GM23248 (cell line): ENCODE data around the gene SLC25A29. TPM values are rescaled to one million over a fixed set of nuclear protein-coding genes. Genes with fewer than 3 reads are reported as not detected.

Experiments used
- DNase-seq: peaks from one replicate; pipeline ENCODE4 v3.0.0-alpha.2; 2015
- H2AFZ ChIP-seq: fragments of 200-600 bp; sonication (generic); 2 replicates; pipeline ENCODE4 v1.6.1; 2016; ENCODE audit warnings: antibody characterized with exemption
- H3F3A ChIP-seq: fragments of 200-600 bp; sonication (generic); 2 replicates; pipeline ENCODE4 v1.6.1; 2016; ENCODE audit warnings: mild to moderate bottlenecking, antibody characterized with exemption, mixed run types; ENCODE audit not compliant: insufficient read depth
- H3K27ac ChIP-seq: fragments of 200-600 bp; sonication (generic); 2 replicates; pipeline ENCODE4 v1.5.1; 2016; ENCODE audit warnings: mild to moderate bottlenecking
- H3K27me3 ChIP-seq: fragments of 200-600 bp; sonication (generic); replicated peaks from 2 replicates; pipeline ENCODE4 v1.6.1; 2016; ENCODE audit warnings: mild to moderate bottlenecking; ENCODE audit not compliant: insufficient read depth
- H3K36me3 ChIP-seq: fragments of 200-600 bp; sonication (generic); 2 replicates; pipeline ENCODE4 v1.6.1; 2016; ENCODE audit warnings: low read depth, mild to moderate bottlenecking
- H3K4me1 ChIP-seq: fragments of 200-600 bp; sonication (generic); 2 replicates; pipeline ENCODE4 v1.6.1; 2016; ENCODE audit warnings: mild to moderate bottlenecking; ENCODE audit not compliant: insufficient read depth
- H3K4me2 ChIP-seq: fragments of 200-600 bp; sonication (generic); one replicate; pipeline ENCODE4 v1.6.1; 2016; ENCODE audit warnings: mild to moderate bottlenecking; ENCODE audit not compliant: unreplicated experiment
- H3K4me3 ChIP-seq: fragments of 200-600 bp; sonication (generic); 2 replicates; pipeline ENCODE4 v1.5.1; 2016; ENCODE audit warnings: mild to moderate bottlenecking
- H3K79me2 ChIP-seq: fragments of 200-600 bp; sonication (generic); 2 replicates; pipeline ENCODE4 v1.6.1; 2016; ENCODE audit warnings: mild to moderate bottlenecking; ENCODE audit not compliant: insufficient read depth
- H3K9ac ChIP-seq: fragments of 200-600 bp; sonication (generic); 2 replicates; pipeline ENCODE4 v1.6.1; 2016; ENCODE audit warnings: mild to moderate bottlenecking
- H3K9me2 ChIP-seq: fragments of 200-600 bp; sonication (generic); 2 replicates; pipeline ENCODE4 v1.6.1; 2016; ENCODE audit warnings: mixed run types, mild to moderate bottlenecking, moderate library complexity; ENCODE audit not compliant: insufficient read depth
- H3K9me3 ChIP-seq: fragments of 200-600 bp; sonication (generic); one replicate; pipeline ENCODE4 v1.6.1; 2017; ENCODE audit warnings: low read depth
- H4K20me1 ChIP-seq: fragments of 200-600 bp; sonication (generic); 2 replicates; pipeline ENCODE4 v1.6.0; 2016; ENCODE audit not compliant: insufficient read depth
- EZH2 ChIP-seq: fragments of 200-600 bp; sonication (generic); IDR thresholded peaks from 2 replicates; pipeline ENCODE4 v1.6.1; 2018; ENCODE audit warnings: antibody characterized with exemption, mild to moderate bottlenecking; ENCODE audit not compliant: insufficient read depth, poor library complexity, severe bottlenecking
- EZH2phosphoT487 ChIP-seq: fragments of 200-600 bp; sonication (generic); IDR thresholded peaks from 2 replicates; pipeline ENCODE4 v1.6.1; 2018; ENCODE audit warnings: antibody characterized with exemption, moderate library complexity, mild to moderate bottlenecking, low read depth; ENCODE audit not compliant: insufficient read depth
- WGBS, 2 experiments: methylation state at CpG; one replicate each; pipeline ENCODE4 v1.1.6; 2015 to 2017; ENCODE audit warnings: low lambda C conversion rate in 2 of 2, low coverage in 1 of 2; ENCODE audit errors: missing lambda C conversion rate in 2 of 2; 5-methylcytosine and 5-hydroxymethylcytosine counted together
- in situ Hi-C: fragments of 300-500 bp; cut with MboI; formaldehyde crosslinking; loops from 2 replicates; pipeline ENCODE4 v1.15.0; 2020
- polyA plus RNA-seq: library from polyadenylated mRNA; unstranded; fragments of >200 nt; fragmentation: Nextera tagmentation; extraction: Ambion mirVana; gene quantifications from 2 replicates; pipeline ENCODE4 v1.2.1, GENCODE V29; 2016
- total RNA-seq: library from RNA; depleted of rRNA; stranded (reverse); fragments of >200 nt; shearing (Covaris generic); gene quantifications from 2 replicates; pipeline ENCODE4 v1.2.3, GENCODE V29; 2014

The SLC25A29 gene
- total and polyA plus RNA-seq, 2 experiments from 2014 or later, result 5.5 to 11.8 TPM

DNA sequence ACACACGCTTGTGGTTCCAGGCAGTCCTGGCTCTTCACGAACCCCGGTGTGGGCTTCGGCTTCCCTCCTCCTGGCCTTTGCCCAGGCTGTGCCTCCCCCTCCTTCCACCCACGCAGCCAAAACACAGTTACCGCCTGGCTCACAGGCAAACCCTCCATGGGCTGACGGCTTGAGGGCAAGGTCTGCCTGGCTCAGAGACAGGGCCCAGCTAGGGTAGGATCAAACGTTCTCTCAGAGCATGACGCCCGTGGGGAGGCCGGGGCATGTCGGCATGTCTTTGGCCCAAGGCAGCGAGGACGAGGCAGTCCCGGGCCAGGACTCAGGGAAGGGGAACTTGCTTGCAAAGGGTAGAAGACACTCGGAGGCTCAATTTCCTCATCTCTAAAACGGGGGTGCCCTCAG, 19.0 kb upstream of the SLC25A29 start:
- H2AFZ ChIP-seq, result no peak overlapping the region
- H3K79me2 ChIP-seq, result no peaks in the 10 kb centered on the region
- H3K4me2 ChIP-seq, result no peak overlapping the region
- no peaks in the 10 kb centered on the region for H3K4me1 ChIP-seq
- no peak overlapping the region for H3K27ac ChIP-seq
- in situ Hi-C loops, result no loop called here
- no peaks in the 10 kb centered on the region for H3F3A ChIP-seq
- WGBS, 2 experiments, result 65 to 66% methylated on average over 15 to 17 of the region's 17 CpGs
- no peaks in the 10 kb centered on the region for H3K9me2 ChIP-seq
- H3K9me3 ChIP-seq, result no peaks in the 10 kb centered on the region
- no peaks in the 10 kb centered on the region for H4K20me1 ChIP-seq
- no peak overlapping the region for H3K9ac ChIP-seq
- H3K4me3 ChIP-seq, result no peak overlapping the region
- no peaks in the 10 kb centered on the region for H3K27me3 ChIP-seq
- no peak for DNase-seq
- TF ChIP-seq EZH2phosphoT487 (no peak), EZH2 (no peak)
- H3K36me3 ChIP-seq, result no peaks in the 10 kb centered on the region

DNA sequence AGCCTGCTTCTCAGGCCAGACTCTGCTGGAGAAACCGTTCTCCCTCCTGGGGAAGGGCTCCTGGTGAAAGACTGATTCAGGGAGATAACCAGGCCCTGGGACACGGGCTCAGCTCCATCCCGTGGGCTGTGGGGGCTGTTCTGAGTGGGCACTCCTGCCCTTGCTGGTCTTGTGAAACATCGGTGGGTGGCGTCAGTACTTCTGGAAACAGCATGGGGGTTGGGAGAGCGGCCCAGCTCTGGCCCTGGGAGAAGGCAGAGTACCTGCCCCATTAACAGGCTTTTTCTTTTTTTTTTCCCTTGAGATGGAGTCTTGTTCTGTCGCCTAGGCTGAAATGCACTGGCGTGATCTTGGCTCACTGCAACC, 17.7 kb upstream of the SLC25A29 start:
- in situ Hi-C loops, result no loop called here
- Histone ChIP-seq H3K27me3 (no peaks in the 10 kb centered on the region), H3K4me1 (no peaks in the 10 kb centered on the region), H3K79me2 (no peaks in the 10 kb centered on the region), H3K4me3 (no peak overlapping the region), H3K27ac (no peak overlapping the region), H3F3A (no peaks in the 10 kb centered on the region), H3K9me3 (no peaks in the 10 kb centered on the region), H3K36me3 (no peaks in the 10 kb centered on the region), H3K9ac (no peak overlapping the region), H3K9me2 (no peaks in the 10 kb centered on the region), H2AFZ (no peak overlapping the region), H3K4me2 (no peak overlapping the region), H4K20me1 (no peaks in the 10 kb centered on the region)
- DNase-seq, result no peak
- WGBS, 2 experiments, result 66 to 71% methylated on average over 8 of the region's 8 CpGs
- no peak for TF ChIP-seq EZH2
- TF ChIP-seq EZH2phosphoT487, result no peak

DNA sequence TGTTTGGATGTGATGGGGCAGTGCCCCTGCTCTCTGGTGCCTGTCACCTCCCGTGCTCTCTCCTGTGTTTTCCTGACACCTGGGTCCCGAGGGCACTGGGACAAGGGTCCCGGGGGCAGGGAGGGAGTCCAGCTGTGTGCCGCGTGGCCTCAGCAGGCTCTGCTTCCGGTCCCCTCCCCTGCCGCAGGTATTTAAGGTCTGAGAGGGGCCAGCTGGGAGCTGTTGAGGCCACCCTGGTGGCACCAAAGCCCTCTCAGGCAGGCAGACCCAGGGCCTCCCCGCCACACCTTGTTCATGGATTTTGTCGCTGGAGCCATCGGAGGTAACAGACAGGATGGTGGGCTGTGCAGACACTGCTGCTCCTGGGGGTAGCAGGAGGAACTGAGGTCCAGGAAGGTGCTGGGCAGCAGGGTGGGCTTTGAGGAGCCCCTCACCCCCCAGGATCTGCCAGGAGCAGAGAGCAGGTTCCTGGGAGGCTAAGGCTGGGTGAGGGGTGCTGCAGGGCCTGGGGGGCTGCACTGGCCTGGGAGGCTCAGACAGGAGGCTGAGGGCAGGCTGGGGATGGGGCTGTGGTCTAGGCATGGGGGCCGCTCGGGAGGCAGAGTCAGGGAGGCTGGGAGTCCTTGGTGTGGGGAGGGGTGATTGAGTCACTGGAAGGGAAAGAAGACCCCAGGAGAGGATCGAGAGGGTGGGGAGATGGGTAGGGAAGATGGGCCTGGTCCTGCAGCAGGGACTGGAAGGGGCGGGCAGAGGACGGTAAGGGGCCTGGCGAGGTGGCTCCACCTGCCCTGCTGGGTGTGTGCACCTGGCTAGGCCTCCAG, 17.1 kb upstream of the SLC25A29 start, which contains the start of gene SLC25A47:
Gene SLC25A47, plus strand, starts transcription at position 219 of the 821 bp plus-strand sequence. Its CDS starts 76 bp downstream, at position 295.
- DNase-seq, result no peak
- Histone ChIP-seq H3K27me3 (no peaks in the 10 kb centered on the region), H3K36me3 (no peaks in the 10 kb centered on the region), H3K4me2 (no peak within 1 kb of the TSS), H3F3A (no peaks in the 10 kb centered on the region), H3K27ac (no peak within 1 kb of the TSS), H4K20me1 (no peaks in the 10 kb centered on the region), H2AFZ (no peak within 1 kb of the TSS), H3K9me2 (no peaks in the 10 kb centered on the region), H3K9ac (no peak within 1 kb of the TSS), H3K9me3 (no peaks in the 10 kb centered on the region), H3K4me3 (no peak within 1 kb of the TSS), H3K4me1 (no peaks in the 10 kb centered on the region), H3K79me2 (no peaks in the 10 kb centered on the region)
- no peak for TF ChIP-seq EZH2
- no peak for TF ChIP-seq EZH2phosphoT487
- 74 to 80% methylated on average over 13 to 16 of the region's 16 CpGs for WGBS, 2 experiments
- in situ Hi-C loops, result no loop called here

DNA sequence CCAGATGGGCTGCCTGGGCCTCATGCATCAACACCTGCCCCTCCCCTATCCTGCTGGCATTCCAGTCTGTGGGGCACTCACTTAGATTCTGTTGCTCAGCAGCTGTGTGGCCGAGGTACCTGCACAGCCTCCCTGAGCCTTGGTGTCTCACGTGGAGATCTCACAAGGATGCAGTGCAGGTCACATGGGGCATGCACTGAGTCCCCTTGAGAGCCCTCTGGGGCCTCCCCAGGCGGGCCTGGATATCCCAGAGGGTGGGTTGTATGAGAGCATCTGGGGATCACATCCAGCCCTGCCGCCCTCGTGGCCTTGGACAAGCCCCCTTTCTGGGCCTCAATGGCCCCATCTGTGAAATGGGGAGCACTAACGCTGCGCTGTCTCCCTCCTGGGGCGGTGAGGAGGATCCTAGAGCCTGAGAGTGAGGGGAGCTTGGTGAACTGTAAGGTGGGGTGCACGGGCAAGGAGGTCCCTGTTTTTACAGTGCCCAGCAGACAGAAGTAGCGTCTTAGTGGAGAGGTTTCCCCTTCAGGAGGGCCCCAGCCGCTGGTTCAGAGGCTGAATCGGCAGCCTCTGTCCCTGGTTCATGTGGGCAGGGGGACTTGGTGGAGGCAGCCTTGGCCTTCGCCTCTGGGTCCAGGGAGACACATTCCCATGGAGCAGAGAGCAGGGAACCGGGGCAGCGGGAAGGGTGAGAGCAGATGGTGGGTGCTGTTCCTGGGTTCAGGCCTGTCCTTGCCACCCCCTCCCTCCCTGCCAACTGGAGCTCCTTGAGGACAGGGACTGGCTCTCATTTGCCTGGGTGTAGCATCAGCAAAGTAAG, 16.1 kb upstream of the SLC25A29 start:
- H4K20me1 ChIP-seq, result no peaks in the 10 kb centered on the region
- no peaks in the 10 kb centered on the region for H3K9me3 ChIP-seq
- no peak overlapping the region for H3K4me3 ChIP-seq
- H3K27me3 ChIP-seq, result no peaks in the 10 kb centered on the region
- 70 to 75% methylated on average over 13 to 15 of the region's 15 CpGs for whole genome bisulfite sequencing, 2 experiments
- no peaks in the 10 kb centered on the region for H3K79me2 ChIP-seq
- no peak overlapping the region for H3K4me2 ChIP-seq
- H3K9me2 ChIP-seq, result no peaks in the 10 kb centered on the region
- no peak overlapping the region for H3K9ac ChIP-seq
- H3K27ac ChIP-seq, result no peak overlapping the region
- DNase-seq, result no peak
- H2AFZ ChIP-seq, result no peak overlapping the region
- H3K4me1 ChIP-seq, result no peaks in the 10 kb centered on the region
- TF ChIP-seq EZH2phosphoT487 (no peak), EZH2 (no peak)
- no peaks in the 10 kb centered on the region for H3F3A ChIP-seq
- in situ Hi-C loops, result no loop called here
- H3K36me3 ChIP-seq, result no peaks in the 10 kb centered on the region
